HL-60 (cell line): ENCODE results near the gene ABLIM1.

Experiments used
- CTCF ChIP-seq: IDR thresholded peaks from one replicate; pipeline ENCODE4 v1.5.1; 2011; ENCODE audit warnings: low read length, control low read depth, inconsistent platforms; ENCODE audit not compliant: insufficient read depth
- POLR2AphosphoS5 ChIP-seq: IDR thresholded peaks from 2 replicates; pipeline ENCODE4 v1.6.1; 2012; ENCODE audit warnings: low read depth

- TF ChIP-seq POLR2AphosphoS5 (no peak), CTCF (no peak)
Measured at GRCh38 chr10:114384601-114385000, 273.5 kb downstream of the ABLIM1 start.
